Measurements from ENCODE around the gene KCTD5.

Gene KCTD5

DNA sequence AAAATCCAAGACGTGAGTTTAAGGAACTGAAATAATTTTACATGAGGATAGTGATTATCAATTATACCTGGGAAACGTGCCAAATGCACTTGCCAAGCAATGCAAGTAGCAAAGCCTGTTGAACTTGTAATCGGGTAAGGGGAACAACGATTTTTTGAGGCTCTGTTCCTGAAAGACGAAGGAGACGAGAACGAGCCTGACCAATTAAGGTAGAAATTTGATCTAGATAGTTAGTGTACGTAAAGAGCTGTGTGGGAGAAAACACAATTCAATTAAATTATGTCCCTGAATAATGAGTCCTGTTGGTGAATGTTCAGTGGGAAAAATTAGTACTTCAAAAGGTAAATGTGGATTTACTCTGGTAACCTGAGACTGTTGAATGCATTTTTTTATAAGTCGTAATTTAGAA is 17.7 kb upstream of the KCTD5 start (continued):
- TF ChIP-seq OSR2 (tag by site-specific recombination; IDR thresholded peaks at IDR 0.05) (peak; percentile 84), ZNF843 (tag by site-specific recombination; IDR thresholded peaks at IDR 0.05) (peak; percentile 66), ZNF629 (tag by site-specific recombination; IDR thresholded peaks at IDR 0.05) (peak; percentile 76), ZNF596 (tag by site-specific recombination; IDR thresholded peaks at IDR 0.05) (no peak), ZFHX2 (tag by site-specific recombination; conservative IDR thresholded peaks at IDR 0.05) (no peak), ZNF621 (tag by site-specific recombination; IDR thresholded peaks at IDR 0.05) (no peak), ZNF366 (tag by site-specific recombination; conservative IDR thresholded peaks at IDR 0.05) (peak; percentile 60), SP7 (tag by site-specific recombination; IDR thresholded peaks at IDR 0.05) (peak; percentile 94), ZNF114 (tag by site-specific recombination; IDR thresholded peaks at IDR 0.05) (no peak), ZBTB8A (tag by site-specific recombination; IDR thresholded peaks at IDR 0.05) (0 out of 2 replicates have a peak, but pooled peaks have one; percentile 35), ZFP37 (tag by site-specific recombination; IDR thresholded peaks at IDR 0.05) (no peak), ZNF664 (tag by site-specific recombination; IDR thresholded peaks at IDR 0.05) (no peak), ZBTB17 (tag by site-specific recombination; IDR thresholded peaks at IDR 0.05) (peak; percentile 45), ZNF157 (tag by site-specific recombination; IDR thresholded peaks at IDR 0.05) (no peak), ZNF292 (tag by site-specific recombination; IDR thresholded peaks at IDR 0.05; ENCODE audit: borderline replicate concordance, low read depth) (no peak), ZFP3 (tag by site-specific recombination; IDR thresholded peaks at IDR 0.05; ENCODE audit: low read depth) (no peak), MYNN (tag by site-specific recombination; IDR thresholded peaks at IDR 0.05; ENCODE audit: borderline replicate concordance) (no peak), ZBTB20 (tag by site-specific recombination; IDR thresholded peaks at IDR 0.05) (no peak), ZNF558 (tag by site-specific recombination; IDR thresholded peaks at IDR 0.05) (no peak), ZNF747 (tag by site-specific recombination; IDR thresholded peaks at IDR 0.05) (no peak), IKZF3 (tag by site-specific recombination; IDR thresholded peaks at IDR 0.05) (peak; percentile 53; the same call in 1 of the 2 replicates), ZSCAN30 (tag by site-specific recombination; IDR thresholded peaks at IDR 0.05) (no peak), ZIC2 (tag by site-specific recombination; IDR thresholded peaks at IDR 0.05) (no peak)
- TF ChIP-seq, protein P1, sequence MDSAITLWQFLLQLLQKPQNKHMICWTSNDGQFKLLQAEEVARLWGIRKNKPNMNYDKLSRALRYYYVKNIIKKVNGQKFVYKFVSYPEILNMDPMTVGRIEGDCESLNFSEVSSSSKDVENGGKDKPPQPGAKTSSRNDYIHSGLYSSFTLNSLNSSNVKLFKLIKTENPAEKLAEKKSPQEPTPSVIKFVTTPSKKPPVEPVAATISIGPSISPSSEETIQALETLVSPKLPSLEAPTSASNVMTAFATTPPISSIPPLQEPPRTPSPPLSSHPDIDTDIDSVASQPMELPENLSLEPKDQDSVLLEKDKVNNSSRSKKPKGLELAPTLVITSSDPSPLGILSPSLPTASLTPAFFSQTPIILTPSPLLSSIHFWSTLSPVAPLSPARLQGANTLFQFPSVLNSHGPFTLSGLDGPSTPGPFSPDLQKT (IDR thresholded peaks at IDR 0.05; ENCODE audit: borderline replicate concordance, low read depth, low read length) = no peak
- TF ChIP-seq, protein P2, sequence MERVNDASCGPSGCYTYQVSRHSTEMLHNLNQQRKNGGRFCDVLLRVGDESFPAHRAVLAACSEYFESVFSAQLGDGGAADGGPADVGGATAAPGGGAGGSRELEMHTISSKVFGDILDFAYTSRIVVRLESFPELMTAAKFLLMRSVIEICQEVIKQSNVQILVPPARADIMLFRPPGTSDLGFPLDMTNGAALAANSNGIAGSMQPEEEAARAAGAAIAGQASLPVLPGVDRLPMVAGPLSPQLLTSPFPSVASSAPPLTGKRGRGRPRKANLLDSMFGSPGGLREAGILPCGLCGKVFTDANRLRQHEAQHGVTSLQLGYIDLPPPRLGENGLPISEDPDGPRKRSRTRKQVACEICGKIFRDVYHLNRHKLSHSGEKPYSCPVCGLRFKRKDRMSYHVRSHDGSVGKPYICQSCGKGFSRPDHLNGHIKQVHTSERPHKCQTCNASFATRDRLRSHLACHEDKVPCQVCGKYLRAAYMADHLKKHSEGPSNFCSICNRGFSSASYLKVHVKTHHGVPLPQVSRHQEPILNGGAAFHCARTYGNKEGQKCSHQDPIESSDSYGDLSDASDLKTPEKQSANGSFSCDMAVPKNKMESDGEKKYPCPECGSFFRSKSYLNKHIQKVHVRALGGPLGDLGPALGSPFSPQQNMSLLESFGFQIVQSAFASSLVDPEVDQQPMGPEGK (tag by site-specific recombination; IDR thresholded peaks at IDR 0.05) = 0 out of 2 replicates have a peak, but pooled peaks have one; percentile 34
- TF ChIP-seq, protein P3, sequence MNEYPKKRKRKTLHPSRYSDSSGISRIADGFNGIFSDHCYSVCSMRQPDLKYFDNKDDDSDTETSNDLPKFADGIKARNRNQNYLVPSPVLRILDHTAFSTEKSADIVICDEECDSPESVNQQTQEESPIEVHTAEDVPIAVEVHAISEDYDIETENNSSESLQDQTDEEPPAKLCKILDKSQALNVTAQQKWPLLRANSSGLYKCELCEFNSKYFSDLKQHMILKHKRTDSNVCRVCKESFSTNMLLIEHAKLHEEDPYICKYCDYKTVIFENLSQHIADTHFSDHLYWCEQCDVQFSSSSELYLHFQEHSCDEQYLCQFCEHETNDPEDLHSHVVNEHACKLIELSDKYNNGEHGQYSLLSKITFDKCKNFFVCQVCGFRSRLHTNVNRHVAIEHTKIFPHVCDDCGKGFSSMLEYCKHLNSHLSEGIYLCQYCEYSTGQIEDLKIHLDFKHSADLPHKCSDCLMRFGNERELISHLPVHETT (tag by site-specific recombination; IDR thresholded peaks at IDR 0.05) = peak; percentile 72
- TF ChIP-seq, protein P4, sequence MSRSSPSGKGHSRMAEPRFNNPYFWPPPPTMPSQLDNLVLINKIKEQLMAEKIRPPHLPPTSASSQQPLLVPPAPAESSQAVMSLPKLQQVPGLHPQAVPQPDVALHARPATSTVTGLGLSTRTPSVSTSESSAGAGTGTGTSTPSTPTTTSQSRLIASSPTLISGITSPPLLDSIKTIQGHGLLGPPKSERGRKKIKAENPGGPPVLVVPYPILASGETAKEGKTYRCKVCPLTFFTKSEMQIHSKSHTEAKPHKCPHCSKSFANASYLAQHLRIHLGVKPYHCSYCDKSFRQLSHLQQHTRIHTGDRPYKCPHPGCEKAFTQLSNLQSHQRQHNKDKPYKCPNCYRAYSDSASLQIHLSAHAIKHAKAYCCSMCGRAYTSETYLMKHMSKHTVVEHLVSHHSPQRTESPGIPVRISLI (tag by site-specific recombination; IDR thresholded peaks at IDR 0.05) = peak; percentile 35; the same call in 1 of the 2 replicates
- TF ChIP-seq, protein P5, sequence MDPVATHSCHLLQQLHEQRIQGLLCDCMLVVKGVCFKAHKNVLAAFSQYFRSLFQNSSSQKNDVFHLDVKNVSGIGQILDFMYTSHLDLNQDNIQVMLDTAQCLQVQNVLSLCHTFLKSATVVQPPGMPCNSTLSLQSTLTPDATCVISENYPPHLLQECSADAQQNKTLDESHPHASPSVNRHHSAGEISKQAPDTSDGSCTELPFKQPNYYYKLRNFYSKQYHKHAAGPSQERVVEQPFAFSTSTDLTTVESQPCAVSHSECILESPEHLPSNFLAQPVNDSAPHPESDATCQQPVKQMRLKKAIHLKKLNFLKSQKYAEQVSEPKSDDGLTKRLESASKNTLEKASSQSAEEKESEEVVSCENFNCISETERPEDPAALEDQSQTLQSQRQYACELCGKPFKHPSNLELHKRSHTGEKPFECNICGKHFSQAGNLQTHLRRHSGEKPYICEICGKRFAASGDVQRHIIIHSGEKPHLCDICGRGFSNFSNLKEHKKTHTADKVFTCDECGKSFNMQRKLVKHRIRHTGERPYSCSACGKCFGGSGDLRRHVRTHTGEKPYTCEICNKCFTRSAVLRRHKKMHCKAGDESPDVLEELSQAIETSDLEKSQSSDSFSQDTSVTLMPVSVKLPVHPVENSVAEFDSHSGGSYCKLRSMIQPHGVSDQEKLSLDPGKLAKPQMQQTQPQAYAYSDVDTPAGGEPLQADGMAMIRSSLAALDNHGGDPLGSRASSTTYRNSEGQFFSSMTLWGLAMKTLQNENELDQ (tag by site-specific recombination; IDR thresholded peaks at IDR 0.05; ENCODE audit: low read depth) = no peak
- TF ChIP-seq, protein P6, sequence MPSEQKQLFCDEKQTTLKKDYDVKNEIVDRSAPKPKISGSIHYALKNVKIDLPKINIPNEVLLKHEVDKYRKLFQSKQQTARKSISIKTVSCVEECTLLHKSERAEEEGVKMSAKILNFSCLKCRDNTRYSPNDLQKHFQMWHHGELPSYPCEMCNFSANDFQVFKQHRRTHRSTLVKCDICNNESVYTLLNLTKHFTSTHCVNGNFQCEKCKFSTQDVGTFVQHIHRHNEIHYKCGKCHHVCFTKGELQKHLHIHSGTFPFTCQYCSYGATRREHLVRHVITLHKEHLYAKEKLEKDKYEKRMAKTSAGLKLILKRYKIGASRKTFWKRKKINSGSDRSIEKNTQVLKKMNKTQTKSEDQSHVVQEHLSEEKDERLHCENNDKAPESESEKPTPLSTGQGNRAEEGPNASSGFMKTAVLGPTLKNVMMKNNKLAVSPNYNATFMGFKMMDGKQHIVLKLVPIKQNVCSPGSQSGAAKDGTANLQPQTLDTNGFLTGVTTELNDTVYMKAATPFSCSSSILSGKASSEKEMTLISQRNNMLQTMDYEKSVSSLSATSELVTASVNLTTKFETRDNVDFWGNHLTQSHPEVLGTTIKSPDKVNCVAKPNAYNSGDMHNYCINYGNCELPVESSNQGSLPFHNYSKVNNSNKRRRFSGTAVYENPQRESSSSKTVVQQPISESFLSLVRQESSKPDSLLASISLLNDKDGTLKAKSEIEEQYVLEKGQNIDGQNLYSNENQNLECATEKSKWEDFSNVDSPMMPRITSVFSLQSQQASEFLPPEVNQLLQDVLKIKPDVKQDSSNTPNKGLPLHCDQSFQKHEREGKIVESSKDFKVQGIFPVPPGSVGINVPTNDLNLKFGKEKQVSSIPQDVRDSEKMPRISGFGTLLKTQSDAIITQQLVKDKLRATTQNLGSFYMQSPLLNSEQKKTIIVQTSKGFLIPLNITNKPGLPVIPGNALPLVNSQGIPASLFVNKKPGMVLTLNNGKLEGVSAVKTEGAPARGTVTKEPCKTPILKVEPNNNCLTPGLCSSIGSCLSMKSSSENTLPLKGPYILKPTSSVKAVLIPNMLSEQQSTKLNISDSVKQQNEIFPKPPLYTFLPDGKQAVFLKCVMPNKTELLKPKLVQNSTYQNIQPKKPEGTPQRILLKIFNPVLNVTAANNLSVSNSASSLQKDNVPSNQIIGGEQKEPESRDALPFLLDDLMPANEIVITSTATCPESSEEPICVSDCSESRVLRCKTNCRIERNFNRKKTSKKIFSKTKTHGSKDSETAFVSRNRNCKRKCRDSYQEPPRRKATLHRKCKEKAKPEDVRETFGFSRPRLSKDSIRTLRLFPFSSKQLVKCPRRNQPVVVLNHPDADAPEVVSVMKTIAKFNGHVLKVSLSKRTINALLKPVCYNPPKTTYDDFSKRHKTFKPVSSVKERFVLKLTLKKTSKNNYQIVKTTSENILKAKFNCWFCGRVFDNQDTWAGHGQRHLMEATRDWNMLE (tag by site-specific recombination; conservative IDR thresholded peaks at IDR 0.05; ENCODE audit: low read depth) = no peak
